Peyer's patch (tissue), 4 donors: ENCODE results near the gene GARIN5A.

Experiments used
- POLR2A ChIP-seq, 2 donors: fragments of 450-650 bp; IDR thresholded peaks; one replicate each; pipeline ENCODE4 v1.5.1; 2017; ENCODE audit warnings: antibody characterized with exemption in 2 of 2, mild to moderate bottlenecking in 2 of 2, moderate library complexity in 2 of 2
- TF ChIP-seq, protein P1 (sequence below), 6 experiments: fragments of 450-650 bp in 4 of 6; fragments of 200-600 bp in 2 of 6; sonication (generic) in 1 of 6; IDR thresholded peaks; one replicate each; pipeline ENCODE4 v1.5.1; 2017 to 2019; ENCODE audit warnings: antibody characterized with exemption in 6 of 6, mild to moderate bottlenecking in 3 of 6, moderate library complexity in 1 of 6

DNA sequence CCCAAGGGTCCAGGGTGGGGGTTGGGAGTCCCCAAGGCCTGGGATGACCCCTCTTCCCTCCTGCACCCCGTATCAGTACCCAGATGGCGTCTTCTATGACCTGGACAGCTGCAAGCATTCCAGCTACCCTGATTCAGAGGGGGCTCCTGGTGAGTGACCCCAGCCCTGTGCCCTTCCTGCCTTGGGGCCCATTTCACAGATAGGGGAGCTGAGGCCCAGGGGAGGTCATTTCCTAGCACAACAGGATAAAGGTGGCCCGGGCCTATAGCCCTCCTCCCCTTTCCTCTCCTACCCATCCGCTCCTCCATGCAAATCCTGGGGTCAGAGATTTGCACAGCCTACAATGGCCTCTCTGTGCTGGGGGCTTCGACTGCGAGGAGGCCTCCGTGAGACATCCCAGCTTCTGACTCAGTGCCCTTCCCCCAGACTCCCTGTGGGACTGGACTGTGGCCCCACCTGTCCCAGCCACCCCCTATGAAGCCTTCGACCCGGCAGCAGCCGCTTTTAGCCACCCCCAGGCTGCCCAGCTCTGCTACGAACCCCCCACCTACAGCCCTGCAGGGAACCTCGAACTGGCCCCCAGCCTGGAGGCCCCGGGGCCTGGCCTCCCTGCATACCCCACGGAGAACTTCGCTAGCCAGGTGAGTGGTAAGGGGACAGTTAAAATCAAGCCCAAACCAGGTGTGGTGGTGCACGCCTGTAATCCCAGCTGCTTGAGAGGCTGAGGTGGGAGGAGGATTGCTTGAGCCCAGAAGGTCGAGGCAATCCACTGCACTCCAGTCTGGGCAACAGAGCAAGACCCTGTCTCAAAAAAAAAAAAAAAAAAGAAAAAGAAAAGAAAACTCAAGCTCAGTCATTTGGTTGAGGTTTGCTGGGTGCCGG lies 54.0 kb downstream of the GARIN5A start:
- TF ChIP-seq, protein P1, sequence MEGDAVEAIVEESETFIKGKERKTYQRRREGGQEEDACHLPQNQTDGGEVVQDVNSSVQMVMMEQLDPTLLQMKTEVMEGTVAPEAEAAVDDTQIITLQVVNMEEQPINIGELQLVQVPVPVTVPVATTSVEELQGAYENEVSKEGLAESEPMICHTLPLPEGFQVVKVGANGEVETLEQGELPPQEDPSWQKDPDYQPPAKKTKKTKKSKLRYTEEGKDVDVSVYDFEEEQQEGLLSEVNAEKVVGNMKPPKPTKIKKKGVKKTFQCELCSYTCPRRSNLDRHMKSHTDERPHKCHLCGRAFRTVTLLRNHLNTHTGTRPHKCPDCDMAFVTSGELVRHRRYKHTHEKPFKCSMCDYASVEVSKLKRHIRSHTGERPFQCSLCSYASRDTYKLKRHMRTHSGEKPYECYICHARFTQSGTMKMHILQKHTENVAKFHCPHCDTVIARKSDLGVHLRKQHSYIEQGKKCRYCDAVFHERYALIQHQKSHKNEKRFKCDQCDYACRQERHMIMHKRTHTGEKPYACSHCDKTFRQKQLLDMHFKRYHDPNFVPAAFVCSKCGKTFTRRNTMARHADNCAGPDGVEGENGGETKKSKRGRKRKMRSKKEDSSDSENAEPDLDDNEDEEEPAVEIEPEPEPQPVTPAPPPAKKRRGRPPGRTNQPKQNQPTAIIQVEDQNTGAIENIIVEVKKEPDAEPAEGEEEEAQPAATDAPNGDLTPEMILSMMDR (IDR thresholded peaks at IDR 0.05) = no peak
- no peak for TF ChIP-seq POLR2A (IDR thresholded peaks at IDR 0.05)
